Activated naive CD4-positive, alpha-beta T cell treated with anti-CD3 and anti-CD28 coated beads, Interleukin-2, amount 50 U/mL, for 24 hours (primary cell): Measurements from ENCODE around the gene PIAS1.
A peak's percentile ranks its signal among the peaks of the same experiment; 100 is the strongest.
"Not testable (repeated sequence)": the region's sequence is repeated elsewhere in the genome, so short reads cannot be mapped to it uniquely, and the experiment has no call there.

Source experiments
- H3K27ac Mint-ChIP-seq: one replicate; pipeline ENCODE4 v1.8.0; 2021; ENCODE audit warnings: mild to moderate bottlenecking, mixed read lengths
- H3K27me3 Mint-ChIP-seq: one replicate; pipeline ENCODE4 v1.8.0; 2021; ENCODE audit warnings: mixed read lengths
- H3K36me3 Mint-ChIP-seq: one replicate; pipeline ENCODE4 v1.8.0; 2021; ENCODE audit warnings: mixed read lengths
- H3K4me1 Mint-ChIP-seq: one replicate; pipeline ENCODE4 v1.8.0; 2021; ENCODE audit warnings: mixed read lengths
- H3K4me3 Mint-ChIP-seq: one replicate; pipeline ENCODE4 v1.8.0; 2021; ENCODE audit warnings: mild to moderate bottlenecking, mixed read lengths
- H3K9me3 Mint-ChIP-seq: one replicate; pipeline ENCODE4 v1.8.0; 2021; ENCODE audit warnings: mixed read lengths

PIAS1 gene

GRCh38 chr15:68204361-68204760, 150.2 kb downstream of the PIAS1 start:
- H3K4me1 Mint-ChIP-seq = peaks cover 13% of the 10 kb centered on the region
- H3K9me3 Mint-ChIP-seq = no peaks in the 10 kb centered on the region
- H3K27me3 Mint-ChIP-seq = no peaks in the 10 kb centered on the region
- no peaks in the 10 kb centered on the region for H3K36me3 Mint-ChIP-seq
- no peak overlapping the region for H3K4me3 Mint-ChIP-seq
- H3K27ac Mint-ChIP-seq = no peak overlapping the region

GRCh38 chr15:68204776-68205557, 150.9 kb downstream of the PIAS1 start, which contains the start of gene CALML4:
Gene CALML4 (minus strand): TSS chr15:68205332. CDS start chr15:68205247, 85 bp downstream.
- no peak within 1 kb of the TSS for H3K27ac Mint-ChIP-seq
- no peak within 1 kb of the TSS for H3K4me3 Mint-ChIP-seq
- peaks cover 18% of the 10 kb centered on the region for H3K4me1 Mint-ChIP-seq

GRCh38 chr15:68205558-68205944, 151.4 kb downstream of the PIAS1 start:
- Mint-ChIP-seq H3K27me3 (no peaks in the 10 kb centered on the region), H3K27ac (no peak overlapping the region), H3K36me3 (no peaks in the 10 kb centered on the region), H3K4me3 (no peak overlapping the region), H3K9me3 (no peaks in the 10 kb centered on the region), H3K4me1 (peaks cover 20% of the 10 kb centered on the region)

More at GRCh38 chr15:68204776-68205557, 150.9 kb downstream of the PIAS1 start, which contains the start of gene CALML4:
- Mint-ChIP-seq H3K27me3 (no peaks in the 10 kb centered on the region), H3K36me3 (no peaks in the 10 kb centered on the region), H3K9me3 (no peaks in the 10 kb centered on the region)

- no peaks in the 10 kb centered on the region for H3K27me3 Mint-ChIP-seq
- no peaks in the 10 kb centered on the region for H3K36me3 Mint-ChIP-seq
- H3K4me3 Mint-ChIP-seq = no peak overlapping the region
- no peaks in the 10 kb centered on the region for H3K9me3 Mint-ChIP-seq
- no peak overlapping the region for H3K27ac Mint-ChIP-seq
- peaks cover 20% of the 10 kb centered on the region for H3K4me1 Mint-ChIP-seq
Measured at GRCh38 chr15:68205954-68206539, 151.9 kb downstream of the PIAS1 start.

- Mint-ChIP-seq H3K9me3 (no peaks in the 10 kb centered on the region), H3K4me1 (peaks cover 18% of the 10 kb centered on the region), H3K36me3 (no peaks in the 10 kb centered on the region), H3K4me3 (no peak overlapping the region), H3K27ac (no peak overlapping the region), H3K27me3 (no peaks in the 10 kb centered on the region)
Measured at GRCh38 chr15:68206711-68207151, 152.6 kb downstream of the PIAS1 start.

- Mint-ChIP-seq H3K9me3 (no peaks in the 10 kb centered on the region), H3K4me3 (no peak overlapping the region), H3K27ac (no peak overlapping the region), H3K4me1 (peaks cover 16% of the 10 kb centered on the region), H3K36me3 (no peaks in the 10 kb centered on the region), H3K27me3 (no peaks in the 10 kb centered on the region)
Measured at GRCh38 chr15:68207176-68207935, 153.2 kb downstream of the PIAS1 start.

- Mint-ChIP-seq H3K4me3 (no peak overlapping the region), H3K27me3 (no peaks in the 10 kb centered on the region), H3K4me1 (peaks cover 16% of the 10 kb centered on the region), H3K27ac (no peak overlapping the region), H3K9me3 (no peaks in the 10 kb centered on the region), H3K36me3 (no peaks in the 10 kb centered on the region)
Measured at GRCh38 chr15:68208136-68208535, 154.0 kb downstream of the PIAS1 start.

GRCh38 chr15:68208636-68209240, 154.6 kb downstream of the PIAS1 start:
- H3K4me3 Mint-ChIP-seq = peak overlapping the region; percentile 23
- H3K4me1 Mint-ChIP-seq = peaks cover 16% of the 10 kb centered on the region
- no peaks in the 10 kb centered on the region for H3K27me3 Mint-ChIP-seq
- H3K27ac Mint-ChIP-seq = peak overlapping the region; percentile 17
- H3K9me3 Mint-ChIP-seq = no peaks in the 10 kb centered on the region
- peaks cover under 1% of the 10 kb centered on the region for H3K36me3 Mint-ChIP-seq

- H3K27ac Mint-ChIP-seq = no peak overlapping the region
- no peak overlapping the region for H3K4me3 Mint-ChIP-seq
- H3K9me3 Mint-ChIP-seq = no peaks in the 10 kb centered on the region
- no peaks in the 10 kb centered on the region for H3K27me3 Mint-ChIP-seq
- H3K4me1 Mint-ChIP-seq = peaks cover 16% of the 10 kb centered on the region
- H3K36me3 Mint-ChIP-seq = peaks cover 2% of the 10 kb centered on the region
Measured at GRCh38 chr15:68209272-68209671, 155.2 kb downstream of the PIAS1 start.

- peaks cover 16% of the 10 kb centered on the region for H3K4me1 Mint-ChIP-seq
- no peak overlapping the region for H3K4me3 Mint-ChIP-seq
- H3K27ac Mint-ChIP-seq = no peak overlapping the region
- no peaks in the 10 kb centered on the region for H3K9me3 Mint-ChIP-seq
- H3K27me3 Mint-ChIP-seq = no peaks in the 10 kb centered on the region
- H3K36me3 Mint-ChIP-seq = peaks cover 2% of the 10 kb centered on the region
Measured at GRCh38 chr15:68209735-68210408, 155.8 kb downstream of the PIAS1 start.

GRCh38 chr15:68210409-68210756, 156.3 kb downstream of the PIAS1 start:
- no peak overlapping the region for H3K27ac Mint-ChIP-seq

GRCh38 chr15:68210821-68211655, 156.9 kb downstream of the PIAS1 start:
- Mint-ChIP-seq H3K9me3 (no peaks in the 10 kb centered on the region), H3K27me3 (no peaks in the 10 kb centered on the region), H3K36me3 (peaks cover 2% of the 10 kb centered on the region), H3K4me3 (no peak overlapping the region), H3K27ac (no peak overlapping the region), H3K4me1 (peaks cover 16% of the 10 kb centered on the region)

More at GRCh38 chr15:68210409-68210756, 156.3 kb downstream of the PIAS1 start:
- peaks cover 2% of the 10 kb centered on the region for H3K36me3 Mint-ChIP-seq
- no peaks in the 10 kb centered on the region for H3K27me3 Mint-ChIP-seq
- H3K4me3 Mint-ChIP-seq = no peak overlapping the region
- peaks cover 16% of the 10 kb centered on the region for H3K4me1 Mint-ChIP-seq
- H3K9me3 Mint-ChIP-seq = no peaks in the 10 kb centered on the region

GRCh38 chr15:68211656-68212320, 157.7 kb downstream of the PIAS1 start:
- H3K4me3 Mint-ChIP-seq = no peak overlapping the region
- peaks cover 16% of the 10 kb centered on the region for H3K4me1 Mint-ChIP-seq
- H3K9me3 Mint-ChIP-seq = no peaks in the 10 kb centered on the region
- peaks cover 2% of the 10 kb centered on the region for H3K36me3 Mint-ChIP-seq
- H3K27ac Mint-ChIP-seq = no peak overlapping the region
- no peaks in the 10 kb centered on the region for H3K27me3 Mint-ChIP-seq

- H3K27ac Mint-ChIP-seq, H3K36me3 Mint-ChIP-seq, H3K27me3 Mint-ChIP-seq, H3K9me3 Mint-ChIP-seq, H3K4me3 Mint-ChIP-seq: not testable (repeated sequence)
- H3K4me1 Mint-ChIP-seq = peaks cover 15% of the 10 kb centered on the region
Measured at GRCh38 chr15:68213491-68213845, 159.4 kb downstream of the PIAS1 start.
